ENCODE measurements around the gene GAGE1. TPM values are rescaled to one million over a fixed set of nuclear protein-coding genes. Genes with fewer than 3 reads are reported as not detected.
A peak's percentile ranks its signal among the peaks of the same experiment; 100 is the strongest.
"Not testable (repeated sequence)": the region's sequence is repeated elsewhere in the genome, so short reads cannot be mapped to it uniquely, and the experiment has no call there.

Gene GAGE1, protein sequence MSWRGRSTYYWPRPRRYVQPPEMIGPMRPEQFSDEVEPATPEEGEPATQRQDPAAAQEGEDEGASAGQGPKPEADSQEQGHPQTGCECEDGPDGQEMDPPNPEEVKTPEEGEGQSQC
- 57.2 and 91.5 TPM in 2 replicates for total RNA-seq (2014; rRNA removed; shearing (Covaris generic))

DNA sequence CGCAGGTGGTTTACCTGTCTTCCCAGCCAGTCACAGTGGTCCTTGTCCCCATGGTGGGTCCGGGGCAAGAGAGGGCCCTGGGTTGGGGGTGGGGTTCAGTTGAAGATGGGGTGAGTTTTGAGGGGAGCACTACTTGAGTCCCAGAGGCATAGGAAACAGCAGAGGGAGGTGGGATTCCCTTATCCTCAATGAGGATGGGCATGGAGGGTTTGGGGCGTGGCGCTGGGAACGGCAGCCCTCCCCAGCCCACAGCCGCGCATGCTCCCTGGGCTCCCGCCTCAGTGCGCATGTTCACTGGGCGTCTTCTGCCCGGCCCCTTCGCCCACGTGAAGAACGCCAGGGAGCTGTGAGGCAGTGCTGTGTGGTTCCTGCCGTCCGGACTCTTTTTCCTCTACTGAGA lies at the start of gene GAGE1:
GAGE1 (plus strand) TSS at position 301 of the 400 bp plus-strand sequence. CDS start 1,155 bp downstream, outside the sequence.
- DNase-seq (ENCODE audit: low read depth) = not testable (repeated sequence)

DNA sequence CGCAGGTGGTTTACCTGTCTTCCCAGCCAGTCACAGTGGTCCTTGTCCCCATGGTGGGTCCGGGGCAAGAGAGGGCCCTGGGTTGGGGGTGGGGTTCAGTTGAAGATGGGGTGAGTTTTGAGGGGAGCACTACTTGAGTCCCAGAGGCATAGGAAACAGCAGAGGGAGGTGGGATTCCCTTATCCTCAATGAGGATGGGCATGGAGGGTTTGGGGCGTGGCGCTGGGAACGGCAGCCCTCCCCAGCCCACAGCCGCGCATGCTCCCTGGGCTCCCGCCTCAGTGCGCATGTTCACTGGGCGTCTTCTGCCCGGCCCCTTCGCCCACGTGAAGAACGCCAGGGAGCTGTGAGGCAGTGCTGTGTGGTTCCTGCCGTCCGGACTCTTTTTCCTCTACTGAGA lies 47.8 kb upstream of the GAGE1 start, which contains the start of gene GAGE12E:
GAGE12E (plus strand) TSS at position 301 of the 400 bp plus-strand sequence. CDS start 1,155 bp downstream, outside the sequence.
- DNase-seq (ENCODE audit: low read depth) = not testable (repeated sequence)

DNA sequence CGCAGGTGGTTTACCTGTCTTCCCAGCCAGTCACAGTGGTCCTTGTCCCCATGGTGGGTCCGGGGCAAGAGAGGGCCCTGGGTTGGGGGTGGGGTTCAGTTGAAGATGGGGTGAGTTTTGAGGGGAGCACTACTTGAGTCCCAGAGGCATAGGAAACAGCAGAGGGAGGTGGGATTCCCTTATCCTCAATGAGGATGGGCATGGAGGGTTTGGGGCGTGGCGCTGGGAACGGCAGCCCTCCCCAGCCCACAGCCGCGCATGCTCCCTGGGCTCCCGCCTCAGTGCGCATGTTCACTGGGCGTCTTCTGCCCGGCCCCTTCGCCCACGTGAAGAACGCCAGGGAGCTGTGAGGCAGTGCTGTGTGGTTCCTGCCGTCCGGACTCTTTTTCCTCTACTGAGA lies 38.3 kb upstream of the GAGE1 start, which contains the start of gene GAGE12F:
GAGE12F (plus strand) TSS at position 301 of the 400 bp plus-strand sequence. CDS start 1,155 bp downstream, outside the sequence.
- not testable (repeated sequence) for DNase-seq (ENCODE audit: low read depth)

DNA sequence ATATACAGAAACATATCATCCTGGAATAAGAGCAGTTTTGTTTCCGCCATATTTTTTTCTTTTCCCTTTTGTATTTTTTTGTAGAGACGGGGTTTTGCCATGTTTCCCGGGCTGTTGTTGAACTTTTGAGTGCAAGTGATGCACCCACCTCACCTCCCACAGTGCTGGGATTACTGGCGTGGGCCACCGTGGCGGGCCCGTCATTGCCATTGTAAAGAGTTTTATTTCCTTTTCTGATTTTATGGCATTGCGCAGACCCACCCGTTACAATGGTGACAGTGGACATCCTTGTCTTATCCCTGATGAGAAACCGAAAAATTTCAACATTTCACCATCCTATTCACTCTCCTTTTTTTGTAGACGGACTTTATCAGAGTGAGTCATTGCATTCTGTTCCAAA lies 30.1 kb upstream of the GAGE1 start:
- not testable (repeated sequence) for DNase-seq (ENCODE audit: low read depth)

DNA sequence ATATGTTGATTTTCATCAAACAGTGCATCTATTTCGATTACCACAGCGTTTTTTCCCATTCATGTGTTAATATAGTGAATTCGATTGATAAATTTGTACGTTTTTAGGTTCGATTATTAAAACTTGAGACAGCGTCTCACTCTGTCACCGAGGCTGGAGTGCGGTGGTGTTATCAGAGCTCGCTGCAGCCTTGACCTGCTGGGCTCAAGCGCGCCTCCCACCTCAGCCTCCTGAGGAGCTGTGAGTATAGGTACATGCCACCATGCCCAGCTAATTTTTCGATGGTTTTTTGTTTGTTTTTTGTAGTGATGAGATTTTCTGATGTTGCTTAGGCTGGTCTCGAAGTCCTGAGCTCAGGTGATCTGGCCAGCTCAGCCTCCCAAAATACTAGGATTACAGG lies 29.7 kb upstream of the GAGE1 start:
- not testable (repeated sequence) for DNase-seq (ENCODE audit: low read depth)

DNA sequence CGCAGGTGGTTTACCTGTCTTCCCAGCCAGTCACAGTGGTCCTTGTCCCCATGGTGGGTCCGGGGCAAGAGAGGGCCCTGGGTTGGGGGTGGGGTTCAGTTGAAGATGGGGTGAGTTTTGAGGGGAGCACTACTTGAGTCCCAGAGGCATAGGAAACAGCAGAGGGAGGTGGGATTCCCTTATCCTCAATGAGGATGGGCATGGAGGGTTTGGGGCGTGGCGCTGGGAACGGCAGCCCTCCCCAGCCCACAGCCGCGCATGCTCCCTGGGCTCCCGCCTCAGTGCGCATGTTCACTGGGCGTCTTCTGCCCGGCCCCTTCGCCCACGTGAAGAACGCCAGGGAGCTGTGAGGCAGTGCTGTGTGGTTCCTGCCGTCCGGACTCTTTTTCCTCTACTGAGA lies 28.7 kb upstream of the GAGE1 start, which contains the start of gene GAGE12G:
GAGE12G (plus strand) TSS at position 301 of the 400 bp plus-strand sequence. CDS start 1,155 bp downstream, outside the sequence.
- not testable (repeated sequence) for DNase-seq (ENCODE audit: low read depth)

DNA sequence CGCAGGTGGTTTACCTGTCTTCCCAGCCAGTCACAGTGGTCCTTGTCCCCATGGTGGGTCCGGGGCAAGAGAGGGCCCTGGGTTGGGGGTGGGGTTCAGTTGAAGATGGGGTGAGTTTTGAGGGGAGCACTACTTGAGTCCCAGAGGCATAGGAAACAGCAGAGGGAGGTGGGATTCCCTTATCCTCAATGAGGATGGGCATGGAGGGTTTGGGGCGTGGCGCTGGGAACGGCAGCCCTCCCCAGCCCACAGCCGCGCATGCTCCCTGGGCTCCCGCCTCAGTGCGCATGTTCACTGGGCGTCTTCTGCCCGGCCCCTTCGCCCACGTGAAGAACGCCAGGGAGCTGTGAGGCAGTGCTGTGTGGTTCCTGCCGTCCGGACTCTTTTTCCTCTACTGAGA lies 19.2 kb upstream of the GAGE1 start, which contains the start of gene GAGE12H:
GAGE12H (plus strand) TSS at position 301 of the 400 bp plus-strand sequence. CDS start 1,155 bp downstream, outside the sequence.
- not testable (repeated sequence) for DNase-seq (ENCODE audit: low read depth)

DNA sequence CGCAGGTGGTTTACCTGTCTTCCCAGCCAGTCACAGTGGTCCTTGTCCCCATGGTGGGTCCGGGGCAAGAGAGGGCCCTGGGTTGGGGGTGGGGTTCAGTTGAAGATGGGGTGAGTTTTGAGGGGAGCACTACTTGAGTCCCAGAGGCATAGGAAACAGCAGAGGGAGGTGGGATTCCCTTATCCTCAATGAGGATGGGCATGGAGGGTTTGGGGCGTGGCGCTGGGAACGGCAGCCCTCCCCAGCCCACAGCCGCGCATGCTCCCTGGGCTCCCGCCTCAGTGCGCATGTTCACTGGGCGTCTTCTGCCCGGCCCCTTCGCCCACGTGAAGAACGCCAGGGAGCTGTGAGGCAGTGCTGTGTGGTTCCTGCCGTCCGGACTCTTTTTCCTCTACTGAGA lies 9.6 kb upstream of the GAGE1 start, which contains the start of gene GAGE2A:
GAGE2A (plus strand) TSS at position 301 of the 400 bp plus-strand sequence. CDS start 1,155 bp downstream, outside the sequence.
- DNase-seq (ENCODE audit: low read depth) = not testable (repeated sequence)

DNA sequence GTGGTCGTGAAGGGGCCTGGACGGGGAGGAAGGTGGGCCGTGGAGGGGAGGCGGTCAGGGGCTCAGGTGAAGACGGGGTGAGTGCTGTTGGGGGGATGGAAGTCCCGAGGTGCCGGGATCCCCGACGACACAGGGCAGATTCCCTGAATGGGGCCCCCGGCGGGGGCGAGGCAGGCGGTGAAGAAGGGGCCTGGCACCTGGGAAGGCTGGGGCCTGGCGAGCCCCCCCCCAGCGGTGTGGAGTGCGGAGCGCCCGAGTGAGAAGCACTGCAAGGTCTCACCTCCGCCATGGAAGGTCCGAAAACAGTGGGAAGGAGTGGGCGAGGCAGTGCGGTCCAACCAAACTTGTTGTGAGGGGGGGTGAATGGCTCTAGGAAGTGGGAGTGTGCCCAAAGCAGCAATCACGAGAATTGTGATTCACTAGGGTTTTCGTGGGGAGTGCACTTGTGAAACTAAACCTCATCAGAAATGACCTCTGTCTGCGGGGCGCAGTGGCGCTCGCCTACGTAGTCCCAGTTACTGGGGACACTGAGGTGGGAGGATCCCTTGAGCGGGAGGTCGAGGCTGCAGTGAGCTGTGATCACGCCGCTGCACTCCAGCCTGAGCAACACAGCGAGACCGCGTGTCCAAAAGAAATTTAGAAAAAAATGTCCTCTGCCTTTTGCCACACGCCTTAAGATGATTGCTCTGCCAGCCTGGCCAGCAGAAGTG lies 8.9 kb upstream of the GAGE1 start:
- not testable (repeated sequence) for DNase-seq (ENCODE audit: low read depth)

DNA sequence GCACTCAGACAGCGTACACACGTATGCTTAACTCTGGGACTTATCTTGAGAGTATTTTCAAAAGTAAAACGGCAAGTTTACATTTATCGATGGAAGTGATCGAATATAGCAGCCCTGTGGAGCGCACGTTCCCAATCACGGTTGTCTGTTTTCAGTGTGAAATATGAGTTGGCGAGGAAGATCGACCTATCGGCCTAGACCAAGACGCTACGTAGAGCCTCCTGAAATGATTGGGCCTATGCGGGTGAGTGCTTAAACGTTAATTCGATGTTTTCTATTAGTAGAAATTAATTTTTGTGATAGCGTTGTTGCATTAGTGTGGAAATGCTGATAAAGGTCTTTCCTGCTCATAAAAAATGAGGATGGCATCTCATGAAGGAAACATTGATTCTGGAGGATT lies 8.3 kb upstream of the GAGE1 start:
- DNase-seq (ENCODE audit: low read depth) = not testable (repeated sequence)

DNA sequence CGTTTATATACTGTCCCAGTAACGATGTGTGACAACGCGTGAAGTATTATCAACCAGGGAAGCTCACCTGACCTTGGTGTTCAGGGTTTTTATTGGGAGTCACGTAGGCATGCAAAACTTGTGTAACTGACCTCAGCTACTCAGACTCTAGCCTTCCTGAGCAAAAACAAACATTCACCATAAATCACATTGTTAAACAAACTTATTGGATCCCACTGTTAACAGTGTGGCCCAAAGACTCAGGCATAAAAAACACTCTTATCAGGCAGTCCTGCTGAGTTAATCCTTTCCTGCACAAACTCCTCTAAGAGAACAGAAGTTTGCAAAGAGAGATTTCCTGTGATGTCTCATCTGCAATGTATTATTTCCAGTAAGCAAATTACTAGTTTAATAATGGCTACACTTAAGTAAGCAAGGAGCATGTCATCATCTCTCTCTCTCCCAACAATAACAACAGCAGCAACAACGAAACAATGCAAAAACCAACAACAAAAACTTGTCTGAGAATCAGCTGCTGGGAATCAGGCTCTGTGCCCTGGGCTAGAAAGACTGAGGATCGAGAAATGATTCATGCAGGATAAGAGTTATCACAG lies 12.0 kb downstream of the GAGE1 start:
- DNase-seq (ENCODE audit: low read depth) = peak; percentile 11

DNA sequence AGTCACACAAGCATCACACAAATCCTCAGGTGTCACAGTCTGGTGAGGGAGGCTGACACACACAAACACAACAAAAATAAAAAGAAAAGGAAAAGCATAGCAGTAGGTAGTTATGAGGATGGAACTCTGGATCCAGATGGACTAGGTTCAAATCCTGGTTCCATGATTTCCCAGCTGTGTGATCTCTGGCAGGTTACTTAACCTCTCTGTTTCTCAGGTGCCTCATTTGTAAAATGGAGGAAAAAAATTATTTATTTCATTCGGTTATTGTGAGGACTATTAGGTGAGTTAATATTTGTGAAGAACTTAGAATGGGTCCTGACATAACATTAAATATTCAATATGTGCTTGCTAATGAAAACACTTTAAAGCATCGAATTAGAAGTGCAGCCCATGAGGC lies 19.8 kb downstream of the GAGE1 start:
- no peak for DNase-seq (ENCODE audit: low read depth)

DNA sequence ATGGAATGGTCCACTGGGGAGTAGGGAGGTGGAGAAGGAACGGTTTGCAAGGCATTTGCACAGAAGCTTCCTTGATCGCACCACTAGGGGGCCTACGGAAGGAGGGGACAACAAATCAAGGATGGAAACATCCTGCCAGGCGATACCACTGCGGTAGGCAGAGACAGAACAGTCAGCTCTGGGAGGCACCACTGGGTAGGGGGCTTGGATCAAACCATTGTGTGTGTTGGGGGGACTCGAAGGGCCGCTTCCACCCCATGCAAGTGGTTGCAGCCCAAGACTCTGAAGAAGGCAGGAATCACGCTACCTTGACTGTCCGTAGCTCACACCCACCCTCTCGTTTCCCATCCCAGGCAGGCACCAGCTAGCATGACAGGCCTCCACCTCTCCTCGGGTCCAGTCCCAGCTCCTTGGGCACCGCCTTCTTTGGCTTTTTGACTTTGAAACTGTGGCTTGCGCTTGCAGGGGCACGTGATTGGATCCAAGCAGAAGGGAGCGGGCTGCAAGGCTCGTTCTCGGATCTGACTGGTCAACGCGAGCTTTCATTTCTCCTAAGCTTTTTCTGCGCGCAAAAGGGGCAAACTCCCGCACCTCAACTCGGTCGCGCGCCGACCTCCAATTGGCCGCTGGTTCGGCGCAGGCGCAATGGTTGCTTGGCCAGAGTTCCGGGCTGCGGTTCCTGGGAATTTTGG lies 28.4 kb downstream of the GAGE1 start:
- peak; percentile 76 for DNase-seq (ENCODE audit: low read depth)

DNA sequence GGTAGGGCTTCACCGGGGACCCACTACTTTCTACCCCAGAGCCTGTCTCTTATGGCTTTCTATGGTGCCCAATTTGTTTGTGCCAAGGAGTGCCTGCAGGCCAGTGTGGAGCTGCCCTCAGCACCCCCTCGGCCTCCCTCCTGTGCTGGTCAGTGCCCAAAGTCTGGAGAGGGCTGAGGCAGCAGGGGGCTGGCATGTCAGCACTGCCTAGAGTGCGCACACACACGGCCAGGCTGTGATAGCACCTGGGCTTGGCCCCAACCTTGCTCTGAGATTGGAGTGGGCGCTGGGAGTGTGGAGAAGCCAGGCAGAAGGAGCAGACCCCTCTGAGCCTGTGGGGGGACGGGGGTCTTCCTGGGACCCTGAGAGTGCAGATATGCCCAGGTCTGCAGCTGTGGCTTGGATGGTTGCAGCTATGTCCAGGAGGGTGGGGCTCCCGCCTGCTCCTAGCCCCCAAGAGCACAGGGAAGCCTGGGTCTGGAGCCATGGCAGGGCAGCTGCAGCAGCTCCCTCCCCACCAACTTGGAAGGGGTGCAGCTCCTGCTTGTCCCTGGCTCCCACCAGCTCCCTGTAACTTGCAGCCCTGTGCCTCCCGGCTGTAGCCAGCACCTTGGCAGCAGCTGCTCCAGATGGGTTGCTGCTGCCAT lies 46.3 kb downstream of the GAGE1 start:
- DNase-seq (ENCODE audit: low read depth) = no peak

DNA sequence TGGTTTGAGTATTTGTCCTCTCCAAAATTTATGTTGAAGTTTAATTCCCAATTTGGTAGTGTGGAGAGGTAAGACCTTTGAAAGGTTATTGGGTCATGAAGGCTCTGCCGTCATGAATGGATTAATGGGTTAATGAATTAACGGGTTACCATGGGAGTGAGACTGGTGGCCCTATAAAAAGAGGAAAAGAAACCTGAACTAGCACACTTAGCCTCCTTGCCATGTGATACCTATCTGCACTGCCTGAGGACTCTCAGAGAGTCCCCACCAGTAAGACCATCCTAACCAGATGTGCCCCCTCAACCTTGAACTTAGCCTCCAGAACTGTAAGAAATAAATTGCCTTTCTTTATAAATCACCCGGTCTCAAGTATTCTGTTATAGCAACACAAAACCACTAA lies 57.7 kb downstream of the GAGE1 start:
- no peak for DNase-seq (ENCODE audit: low read depth)

Other genes with a start within 250 kb of the GAGE1 start
- not detected in 2 replicates for gene GAGE12C, start 66.8 kb upstream of the GAGE1 start, total RNA-seq (2014; rRNA removed; shearing (Covaris generic))
- not detected in 2 replicates for gene GAGE12D, start 57.3 kb upstream of the GAGE1 start, total RNA-seq (2014; rRNA removed; shearing (Covaris generic))
- not detected in 2 replicates for gene GAGE12E, start 47.7 kb upstream of the GAGE1 start, total RNA-seq (2014; rRNA removed; shearing (Covaris generic))
- gene GAGE12F, start 38.2 kb upstream of the GAGE1 start, total RNA-seq (2014; rRNA removed; shearing (Covaris generic)) = 2.2 and 2.8 TPM in 2 replicates
- gene GAGE12G, start 28.6 kb upstream of the GAGE1 start, total RNA-seq (2014; rRNA removed; shearing (Covaris generic)) = 1.9 and 2.8 TPM in 2 replicates
- gene GAGE12H, start 19.1 kb upstream of the GAGE1 start, total RNA-seq (2014; rRNA removed; shearing (Covaris generic)) = not detected in 2 replicates
- 43.6 and 61.7 TPM in 2 replicates for gene GAGE2A, start 9.5 kb upstream of the GAGE1 start, total RNA-seq (2014; rRNA removed; shearing (Covaris generic))
- gene PAGE1, start 97.0 kb downstream of the GAGE1 start, total RNA-seq (2014; rRNA removed; shearing (Covaris generic)) = 22.4 and 35.4 TPM in 2 replicates
- gene PAGE4, start 230.3 kb downstream of the GAGE1 start, total RNA-seq (2014; rRNA removed; shearing (Covaris generic)) = not detected in 2 replicates